GM10266 (cell line): ENCODE results near the gene ILF3.

Experiments
- DNase-seq: peaks from one replicate; pipeline ENCODE4 v3.0.0; 2012; ENCODE audit errors: extremely low spot score
- TF ChIP-seq, protein P1 (sequence below): IDR thresholded peaks from 2 replicates; pipeline ENCODE4 v1.5.1; 2012; ENCODE audit warnings: mild to moderate bottlenecking, low read depth; ENCODE audit not compliant: control insufficient read depth, insufficient read depth; ENCODE audit errors: missing control alignments

Gene ILF3

DNA sequence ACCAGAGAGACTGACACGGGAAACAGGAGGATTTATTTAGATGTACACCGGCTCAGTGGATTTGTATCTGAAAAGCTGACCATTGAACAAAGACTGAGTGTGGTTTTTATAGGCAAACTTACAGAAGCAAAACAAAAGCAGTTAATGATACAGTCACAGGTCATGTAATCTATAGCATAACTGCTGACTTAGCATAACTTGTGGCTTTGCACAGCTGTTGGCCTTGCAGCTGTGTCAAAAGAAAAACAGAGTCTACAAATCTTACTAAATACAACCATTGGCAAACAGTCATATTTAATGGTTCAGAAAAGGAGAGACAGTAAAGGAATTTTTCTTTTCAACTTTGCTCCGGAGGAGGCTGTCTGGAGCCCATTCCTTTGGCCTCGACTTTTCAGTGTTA is 2.3 kb upstream of the ILF3 start:
- TF ChIP-seq, protein P1, sequence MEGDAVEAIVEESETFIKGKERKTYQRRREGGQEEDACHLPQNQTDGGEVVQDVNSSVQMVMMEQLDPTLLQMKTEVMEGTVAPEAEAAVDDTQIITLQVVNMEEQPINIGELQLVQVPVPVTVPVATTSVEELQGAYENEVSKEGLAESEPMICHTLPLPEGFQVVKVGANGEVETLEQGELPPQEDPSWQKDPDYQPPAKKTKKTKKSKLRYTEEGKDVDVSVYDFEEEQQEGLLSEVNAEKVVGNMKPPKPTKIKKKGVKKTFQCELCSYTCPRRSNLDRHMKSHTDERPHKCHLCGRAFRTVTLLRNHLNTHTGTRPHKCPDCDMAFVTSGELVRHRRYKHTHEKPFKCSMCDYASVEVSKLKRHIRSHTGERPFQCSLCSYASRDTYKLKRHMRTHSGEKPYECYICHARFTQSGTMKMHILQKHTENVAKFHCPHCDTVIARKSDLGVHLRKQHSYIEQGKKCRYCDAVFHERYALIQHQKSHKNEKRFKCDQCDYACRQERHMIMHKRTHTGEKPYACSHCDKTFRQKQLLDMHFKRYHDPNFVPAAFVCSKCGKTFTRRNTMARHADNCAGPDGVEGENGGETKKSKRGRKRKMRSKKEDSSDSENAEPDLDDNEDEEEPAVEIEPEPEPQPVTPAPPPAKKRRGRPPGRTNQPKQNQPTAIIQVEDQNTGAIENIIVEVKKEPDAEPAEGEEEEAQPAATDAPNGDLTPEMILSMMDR = no peak
- no peak for DNase-seq

DNA sequence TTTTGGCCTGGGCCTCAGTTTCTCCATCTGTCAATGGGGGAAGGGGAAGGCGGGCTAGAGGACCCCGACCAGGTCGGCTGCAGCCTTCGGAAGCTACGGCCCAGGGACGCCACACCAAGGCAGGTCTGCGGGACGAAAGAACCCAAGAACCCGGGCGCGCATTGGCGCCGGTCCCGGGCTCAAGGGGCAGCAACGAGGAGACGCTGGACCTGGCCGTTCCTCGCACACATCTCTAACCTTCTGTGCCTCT is 739 bp upstream of the ILF3 start:
- TF ChIP-seq, protein P1 = no peak
- DNase-seq = no peak

DNA sequence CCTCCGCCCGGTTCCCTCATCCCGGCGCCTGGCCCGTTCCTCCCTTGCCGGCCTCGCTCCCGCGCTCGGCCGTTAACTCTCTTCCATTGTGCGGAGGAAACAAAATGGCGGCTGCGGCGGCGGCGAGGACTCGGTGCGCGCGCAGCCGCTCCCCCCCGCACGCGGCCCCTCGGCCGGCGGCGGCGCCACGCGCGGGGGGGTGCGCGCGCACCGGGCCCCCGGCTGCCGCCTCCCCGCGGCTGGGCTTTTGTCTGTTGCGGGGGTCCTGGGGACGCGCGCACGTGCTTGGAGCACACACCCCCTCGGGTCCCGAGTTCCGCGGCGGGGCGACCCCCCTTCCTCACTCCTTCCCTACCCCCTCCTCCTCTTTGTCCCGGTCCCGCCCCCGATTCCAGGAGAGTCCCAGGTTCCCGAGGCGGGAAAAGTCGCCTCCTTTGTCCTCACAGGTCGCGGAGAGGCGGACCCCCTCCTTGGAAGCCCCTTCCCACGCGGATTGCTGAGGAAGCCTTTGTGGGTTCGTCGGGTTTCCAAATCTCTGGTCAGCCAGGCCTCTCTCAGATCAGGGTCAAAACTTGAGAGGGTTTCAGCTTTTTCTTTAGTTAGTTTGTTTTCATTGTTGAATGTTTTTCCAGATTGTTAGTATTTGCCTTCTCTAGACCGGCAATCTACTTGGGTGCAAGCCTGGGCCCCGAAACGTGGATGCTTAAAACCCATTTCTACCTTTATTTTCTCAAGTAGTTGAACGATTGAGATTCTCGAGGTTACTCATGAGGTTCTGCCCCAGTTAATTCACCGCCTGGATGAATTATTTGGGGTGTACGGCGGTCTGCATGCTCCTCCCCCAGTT is 687 bp downstream of the ILF3 start:
- TF ChIP-seq, protein P1 = no peak
- peak; percentile 93 for DNase-seq

DNA sequence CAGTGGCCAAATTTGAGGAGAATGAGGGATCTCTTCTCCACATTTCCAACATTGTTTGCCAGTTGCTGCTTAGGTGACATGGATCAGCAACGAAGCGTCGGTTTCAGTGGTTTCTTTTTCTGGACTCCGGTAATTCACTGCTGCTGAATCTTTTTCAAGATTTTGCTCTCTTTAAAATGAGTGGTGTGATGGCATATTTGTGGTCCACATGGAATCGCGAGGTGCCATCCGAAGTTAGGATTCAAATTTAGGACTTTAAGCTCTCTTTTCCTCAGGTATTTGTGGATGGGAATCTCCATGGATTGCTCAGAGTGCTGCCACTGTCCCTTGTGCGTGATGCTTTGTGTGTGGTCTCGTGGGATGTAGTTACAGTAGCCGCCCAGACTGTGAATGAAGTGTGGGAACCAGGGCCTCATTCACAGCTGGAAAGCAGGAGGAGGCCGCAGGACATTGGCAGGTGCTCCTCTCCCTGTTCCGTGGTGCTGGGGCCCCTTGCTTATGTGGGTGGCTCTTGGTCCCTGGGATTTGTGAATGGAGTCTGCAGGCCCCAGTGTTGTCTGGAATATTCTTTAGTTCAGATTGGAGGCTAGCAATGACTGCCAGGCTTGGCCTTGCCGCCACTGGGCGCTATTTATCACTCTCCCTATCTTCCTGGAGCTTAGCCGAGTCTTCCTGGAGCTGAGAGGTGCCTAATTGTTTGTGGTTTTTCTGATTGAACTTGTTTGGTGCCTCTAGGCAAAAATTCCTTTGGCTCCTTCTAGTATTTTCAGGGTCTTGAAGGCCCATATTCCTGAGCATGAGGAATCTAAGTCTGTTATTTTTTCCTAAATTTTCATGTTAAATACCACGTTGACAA is 1.5 kb downstream of the ILF3 start:
- TF ChIP-seq, protein P1 = no peak
- DNase-seq = peak; percentile 5

DNA sequence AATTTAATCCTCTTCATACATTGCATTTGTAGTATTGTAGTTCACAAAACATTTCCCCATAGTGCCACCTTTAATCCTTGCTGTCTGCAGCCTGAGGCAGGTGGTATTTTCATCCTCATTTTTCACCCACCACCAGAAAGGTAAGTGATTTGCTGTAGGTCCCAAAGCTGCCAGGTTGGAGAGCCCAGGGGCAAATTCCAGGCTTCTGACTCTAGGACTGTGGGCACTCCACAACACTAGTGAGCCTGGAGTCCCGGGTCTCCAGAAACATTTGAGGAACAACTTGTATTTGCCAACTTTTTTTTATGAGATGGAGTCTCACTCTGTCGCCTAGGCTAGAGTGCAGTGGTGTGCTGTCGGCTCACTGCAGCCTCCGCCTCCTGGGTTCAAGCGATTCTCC is 6.2 kb downstream of the ILF3 start:
- TF ChIP-seq, protein P1 = no peak
- no peak for DNase-seq

DNA sequence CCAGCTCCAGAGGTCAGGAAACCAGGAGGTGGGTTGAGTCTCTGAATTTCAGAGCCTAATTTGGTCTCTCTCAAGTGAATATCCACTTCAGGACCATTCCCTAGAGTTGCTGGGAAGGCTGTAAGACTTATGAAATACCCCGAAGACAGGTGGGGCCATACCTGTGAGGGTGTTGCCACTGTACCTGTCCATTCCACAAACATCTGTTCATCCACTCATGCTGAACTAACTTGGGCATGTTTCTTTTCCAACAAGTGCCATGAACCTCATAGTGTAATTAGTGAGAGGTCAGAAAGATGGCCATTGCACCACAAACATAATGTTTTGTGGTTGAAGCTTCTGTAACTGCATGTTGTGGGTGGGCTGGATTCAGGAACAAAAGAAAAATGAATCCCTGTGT is 7.8 kb downstream of the ILF3 start:
- DNase-seq = no peak
- TF ChIP-seq, protein P1 = no peak
